GM12878 (cell line): ENCODE results near the gene C5orf34. TPM values are rescaled to one million over a fixed set of nuclear protein-coding genes. Genes with fewer than 3 reads are reported as not detected.

Source experiments
- ATAC-seq: fragments of 200-7000 bp; cut with Tn5 transposase; 3 replicates; pipeline ENCODE4 v1.9.1; 2020; ENCODE audit warnings: mild to moderate bottlenecking, moderate library complexity
- BruUV-seq: library from RNA; stranded (reverse); fragments of 400-500 nt; replicated peaks from 2 replicates; lab custom pipeline; 2021; lab: Mats Ljungman, UMichigan
- CTCF ChIA-PET: fragments of 300-600 bp; sonication (Branson Sonifier 250); formaldehyde crosslinking; extraction: SDS; loops from one replicate; lab custom pipeline; 2021; ENCODE audit warnings: inconsistent platforms; lab: Yijun Ruan, JAX
- POLR2A ChIA-PET: fragments of 350-600 bp; formaldehyde crosslinking; extraction: SDS; loops from one replicate; lab custom pipeline; 2021; ENCODE audit warnings: inconsistent platforms; lab: Charles Lee
- RAD21 ChIA-PET: fragments of 300-600 bp; sonication (Branson Sonifier 250); formaldehyde crosslinking; loops from one replicate; lab custom pipeline; 2023; ENCODE audit warnings: antibody characterized with exemption; ENCODE audit not compliant: unreplicated experiment; lab: Charles Lee
- SMC1A ChIA-PET: fragments of 300-600 bp; sonication (Branson Sonifier 250); formaldehyde crosslinking; loops from one replicate; lab custom pipeline; 2023; ENCODE audit not compliant: unreplicated experiment, uncharacterized antibody; lab: Charles Lee
- DNase-seq: peaks from one replicate; pipeline ENCODE4 v3.0.0-alpha.2; 2011; ENCODE audit warnings: low read depth, low spot score
- FAIRE-seq: peaks from 3 replicates; lab custom pipeline; 2011; peaks lifted over from hg19 to GRCh38; lab: Jason Lieb, UNC
- H2AFZ ChIP-seq: 2 replicates; pipeline ENCODE4 v1.6.0; 2011; ENCODE audit warnings: low read depth, low read length, control low read depth; ENCODE audit not compliant: control insufficient read depth
- H3K27ac ChIP-seq: 2 replicates; pipeline ENCODE4 v1.5.1; 2011; ENCODE audit warnings: control low read depth; ENCODE audit not compliant: control insufficient read depth, insufficient read depth
- H3K27me3 ChIP-seq, 2 experiments: replicated peaks in 1 of 2; 2 replicates each; pipeline versions ENCODE4 v1.6.0 to v1.6.1; 2011; ENCODE audit warnings: low read length in 1 of 2; ENCODE audit not compliant: control insufficient read depth in 2 of 2, insufficient read depth in 2 of 2
- H3K36me3 ChIP-seq, 2 experiments: 2 replicates each; pipeline ENCODE4 v1.5.1; 2011; ENCODE audit warnings: low read length in 1 of 2; ENCODE audit not compliant: control insufficient read depth in 2 of 2, insufficient read depth in 2 of 2
- H3K4me1 ChIP-seq: 2 replicates; pipeline ENCODE4 v1.6.1; 2011; ENCODE audit warnings: mild to moderate bottlenecking, low read length, moderate library complexity, mixed read lengths; ENCODE audit not compliant: control insufficient read depth, insufficient read depth
- H3K4me2 ChIP-seq: 2 replicates; pipeline ENCODE4 v1.6.0; 2011; ENCODE audit warnings: control low read depth; ENCODE audit not compliant: control insufficient read depth, insufficient read depth
- H3K4me3 ChIP-seq: fragments of 200-600 bp; sonication (generic); 2 replicates; pipeline ENCODE4 v1.5.1; 2016
- H3K79me2 ChIP-seq: 2 replicates; pipeline ENCODE4 v1.6.0; 2011; ENCODE audit warnings: low read length; ENCODE audit not compliant: control insufficient read depth, insufficient read depth
- H3K9ac ChIP-seq: 2 replicates; pipeline ENCODE4 v1.8.0; 2011; ENCODE audit warnings: low read length, control low read depth, mixed read lengths; ENCODE audit not compliant: control insufficient read depth, insufficient read depth
- H3K9me3 ChIP-seq: replicated peaks from 3 replicates; pipeline ENCODE4 v1.5.1; 2011; ENCODE audit warnings: mild to moderate bottlenecking, low read length; ENCODE audit not compliant: control insufficient read depth, insufficient read depth
- H4K20me1 ChIP-seq: 2 replicates; pipeline ENCODE4 v1.6.0; 2011; ENCODE audit not compliant: control insufficient read depth, insufficient read depth
- ATF3 ChIP-seq: IDR thresholded peaks from 2 replicates; pipeline ENCODE4 v1.6.1; 2011; ENCODE audit warnings: low read depth, mild to moderate bottlenecking, low read length, moderate library complexity, borderline replicate concordance; ENCODE audit errors: extremely low read depth
- BACH1 ChIP-seq: fragments of 450-650 bp; IDR thresholded peaks from 2 replicates; pipeline ENCODE4 v1.6.1; 2017; ENCODE audit warnings: mild to moderate bottlenecking, borderline replicate concordance
- CREB1 ChIP-seq: IDR thresholded peaks from 2 replicates; pipeline ENCODE4 v1.6.1; 2012; ENCODE audit warnings: low read depth, mild to moderate bottlenecking, inconsistent platforms
- CREM ChIP-seq: IDR thresholded peaks from 2 replicates; pipeline ENCODE4 v1.6.1; 2014; ENCODE audit warnings: antibody characterized with exemption, low read depth
- IKZF2 ChIP-seq, 2 experiments: fragments of 450-650 bp; IDR thresholded peaks; 2 replicates each; pipeline ENCODE4 v1.6.1; 2017; ENCODE audit warnings: mild to moderate bottlenecking in 2 of 2, moderate library complexity in 2 of 2
- NFYB ChIP-seq: IDR thresholded peaks from 2 replicates; pipeline ENCODE4 v1.6.1; 2011; ENCODE audit warnings: low read depth, mild to moderate bottlenecking, low read length, improper control_type of control experiment, moderate library complexity; ENCODE audit not compliant: insufficient read depth
- POU2F2 ChIP-seq: IDR thresholded peaks from 3 replicates; pipeline ENCODE4 v1.6.1; 2011; ENCODE audit warnings: low read depth, mild to moderate bottlenecking, low read length, borderline replicate concordance
- SPI1 ChIP-seq: IDR thresholded peaks from 2 replicates; pipeline ENCODE4 v1.6.1; 2011; ENCODE audit warnings: low read depth, mild to moderate bottlenecking, low read length, moderate library complexity, borderline replicate concordance; ENCODE audit not compliant: insufficient read depth
- ZBTB11 ChIP-seq: fragments of 450-650 bp; formaldehyde crosslinking; IDR thresholded peaks from 2 replicates; pipeline ENCODE4 v1.5.0; 2022; ENCODE audit warnings: mild to moderate bottlenecking, missing genetic modification characterization
- ZBTB33 ChIP-seq: fragments of 450-650 bp; IDR thresholded peaks from 2 replicates; pipeline ENCODE4 v1.6.1; 2017; ENCODE audit warnings: mild to moderate bottlenecking
- ZNF24 ChIP-seq: fragments of 450-650 bp; IDR thresholded peaks from 2 replicates; pipeline ENCODE4 v1.6.1; 2017; ENCODE audit warnings: antibody characterized with exemption, mild to moderate bottlenecking
- WGBS: methylation state at CpG from one replicate; pipeline ENCODE4 v1.1.6; 2016; ENCODE audit warnings: low lambda C conversion rate; ENCODE audit not compliant: insufficient replicate concordance, insufficient coverage; ENCODE audit errors: missing lambda C conversion rate; 5-methylcytosine and 5-hydroxymethylcytosine counted together
- in situ Hi-C: fragments of 300-500 bp; cut with MboI; formaldehyde crosslinking; loops from 9 replicates; pipeline ENCODE4 v1.14.3; 2018; ENCODE audit warnings: mixed read lengths
- intact Hi-C: fragments of 100-400 bp; cut with micrococcal nuclease; formaldehyde crosslinking; loops from one replicate; pipeline ENCODE4 v1.14.2; 2022; ENCODE audit not compliant: unreplicated experiment
- polyA plus RNA-seq, 11 experiments: library from polyadenylated mRNA; depleted of rRNA in 4 of 11; unstranded in 6 of 11; stranded (reverse) in 5 of 11; fragments of >200 nt; fragmentation: Nextera tagmentation in 4 of 11; fragmentation: Illumina TruSeq in 1 of 11; extraction: Ambion mirVana in 4 of 11; extraction: Trizol in 1 of 11; gene quantifications; 1 replicate in 1 of 11; 2 replicates in 10 of 11; pipeline versions ENCODE4 v1.2.1 to v1.2.3, GENCODE V29; 2011 to 2016; ENCODE audit warnings: inconsistent platforms in 2 of 11, missing spikeins in 2 of 11, low read depth in 1 of 11
- total RNA-seq, 4 experiments: library from RNA; depleted of rRNA in 3 of 4; stranded (reverse); fragments of >200 nt in 3 of 4; fragmentation: Illumina TruSeq in 1 of 4; extraction: Trizol in 1 of 4; gene quantifications; 2 replicates each; pipeline versions ENCODE4 v1.2.1 to v1.2.3, GENCODE V29; 2013 to 2021
- TF ChIP-seq, protein P1 (sequence below): IDR thresholded peaks from 2 replicates; pipeline ENCODE4 v1.6.1; 2012; ENCODE audit warnings: improper control_type of control experiment, low read depth, low read length; ENCODE audit not compliant: insufficient replicate concordance

Gene C5orf34
- total and polyA plus RNA-seq, 10 of the 15 experiments (the other 5 are each of a cell fraction or from before 2014, with no cell fraction given), result 6.1 to 15.1 (median 10.0) TPM

DNA sequence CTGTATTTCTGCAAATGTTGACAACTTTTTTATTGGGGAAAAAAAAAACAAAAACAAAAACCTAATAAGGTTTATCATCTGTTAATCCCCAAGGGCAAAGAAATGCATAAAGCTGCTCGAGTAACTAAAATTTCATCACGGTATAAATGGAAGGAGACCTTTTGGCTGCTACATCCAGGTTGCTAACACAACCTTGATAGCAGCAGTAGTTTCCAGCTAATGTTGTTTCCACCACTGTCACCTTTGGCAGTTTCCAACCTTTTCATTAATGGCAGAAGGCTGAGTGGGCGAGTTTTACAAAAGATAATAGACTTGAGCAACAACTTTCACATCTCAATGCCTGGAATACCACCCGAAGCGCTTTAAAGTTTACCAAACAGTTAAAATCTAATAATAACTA lies 33.4 kb upstream of the C5orf34 start:
- in situ Hi-C loops (no loop called here), intact Hi-C loops (no loop called here)
- CTCF ChIA-PET, result interaction anchor here (0.6 kb wide), 1 partner anchor 52 kb away, joined by 3 read pairs; no protein-coding TSS in a partner anchor
- BruUV-seq, result no TSS peak
- Histone ChIP-seq H3K9ac (no peak overlapping the region), H3K27ac (no peak overlapping the region), H3K79me2 (peaks cover 34% of the 10 kb centered on the region), H3K36me3 (peaks cover 4 to 17% of the 10 kb centered on the region in 2 experiments), H4K20me1 (no peaks in the 10 kb centered on the region), H2AFZ (no peak overlapping the region), H3K4me2 (no peak overlapping the region), H3K4me1 (no peaks in the 10 kb centered on the region), H3K4me3 (no peak overlapping the region), H3K9me3 (no peaks in the 10 kb centered on the region), H3K27me3 (no peaks in the 10 kb centered on the region)
- DNase-seq, result no peak
- no peak for FAIRE-seq
- RAD21 ChIA-PET, result interaction anchor here (1.6 kb wide), 1 partner anchor 55 kb away, joined by 5 read pairs; the partner anchor contains the start of gene NNT
- SMC1A ChIA-PET, result interaction anchor here (0.9 kb wide), 1 partner anchor 9 kb away, joined by 3 read pairs; no protein-coding TSS in a partner anchor
- no peak for ATAC-seq
- TF ChIP-seq POU2F2 (no peak), NFYB (no peak), CREM (no peak), ZBTB33 (no peak), BACH1 (no peak), ZBTB11 (no peak), SPI1 (no peak), CREB1 (no peak), ZNF24 (no peak), ATF3 (no peak), IKZF2 (IDR thresholded peaks at IDR 0.05) (no peak)
- TF ChIP-seq, protein P1, sequence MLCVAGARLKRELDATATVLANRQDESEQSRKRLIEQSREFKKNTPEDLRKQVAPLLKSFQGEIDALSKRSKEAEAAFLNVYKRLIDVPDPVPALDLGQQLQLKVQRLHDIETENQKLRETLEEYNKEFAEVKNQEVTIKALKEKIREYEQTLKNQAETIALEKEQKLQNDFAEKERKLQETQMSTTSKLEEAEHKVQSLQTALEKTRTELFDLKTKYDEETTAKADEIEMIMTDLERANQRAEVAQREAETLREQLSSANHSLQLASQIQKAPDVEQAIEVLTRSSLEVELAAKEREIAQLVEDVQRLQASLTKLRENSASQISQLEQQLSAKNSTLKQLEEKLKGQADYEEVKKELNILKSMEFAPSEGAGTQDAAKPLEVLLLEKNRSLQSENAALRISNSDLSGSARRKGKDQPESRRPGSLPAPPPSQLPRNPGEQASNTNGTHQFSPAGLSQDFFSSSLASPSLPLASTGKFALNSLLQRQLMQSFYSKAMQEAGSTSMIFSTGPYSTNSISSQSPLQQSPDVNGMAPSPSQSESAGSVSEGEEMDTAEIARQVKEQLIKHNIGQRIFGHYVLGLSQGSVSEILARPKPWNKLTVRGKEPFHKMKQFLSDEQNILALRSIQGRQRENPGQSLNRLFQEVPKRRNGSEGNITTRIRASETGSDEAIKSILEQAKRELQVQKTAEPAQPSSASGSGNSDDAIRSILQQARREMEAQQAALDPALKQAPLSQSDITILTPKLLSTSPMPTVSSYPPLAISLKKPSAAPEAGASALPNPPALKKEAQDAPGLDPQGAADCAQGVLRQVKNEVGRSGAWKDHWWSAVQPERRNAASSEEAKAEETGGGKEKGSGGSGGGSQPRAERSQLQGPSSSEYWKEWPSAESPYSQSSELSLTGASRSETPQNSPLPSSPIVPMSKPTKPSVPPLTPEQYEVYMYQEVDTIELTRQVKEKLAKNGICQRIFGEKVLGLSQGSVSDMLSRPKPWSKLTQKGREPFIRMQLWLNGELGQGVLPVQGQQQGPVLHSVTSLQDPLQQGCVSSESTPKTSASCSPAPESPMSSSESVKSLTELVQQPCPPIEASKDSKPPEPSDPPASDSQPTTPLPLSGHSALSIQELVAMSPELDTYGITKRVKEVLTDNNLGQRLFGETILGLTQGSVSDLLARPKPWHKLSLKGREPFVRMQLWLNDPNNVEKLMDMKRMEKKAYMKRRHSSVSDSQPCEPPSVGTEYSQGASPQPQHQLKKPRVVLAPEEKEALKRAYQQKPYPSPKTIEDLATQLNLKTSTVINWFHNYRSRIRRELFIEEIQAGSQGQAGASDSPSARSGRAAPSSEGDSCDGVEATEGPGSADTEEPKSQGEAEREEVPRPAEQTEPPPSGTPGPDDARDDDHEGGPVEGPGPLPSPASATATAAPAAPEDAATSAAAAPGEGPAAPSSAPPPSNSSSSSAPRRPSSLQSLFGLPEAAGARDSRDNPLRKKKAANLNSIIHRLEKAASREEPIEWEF, result no peak
- POLR2A ChIA-PET, result interaction anchor here (0.9 kb wide), 1 partner anchor 64 kb away, joined by 3 read pairs; the partner anchor contains the start of gene TMEM267
- WGBS, result 80% methylated on average over 5 of the region's 5 CpGs
